CD4-positive, alpha-beta T cell (primary cell): ENCODE data around the gene PRKCQ. TPM values are rescaled to one million over a fixed set of nuclear protein-coding genes. Genes with fewer than 3 reads are reported as not detected.

Experiments
- ATAC-seq: fragments of 200-7000 bp; cut with Tn5 transposase; one replicate; pipeline ENCODE4 v1.10.0; 2022; ENCODE audit warnings: mild to moderate bottlenecking; ENCODE audit not compliant: poor library complexity
- CTCF ChIA-PET: fragments of 350-600 bp; sonication (Branson Sonifier 250); formaldehyde crosslinking; loops from one replicate; lab custom pipeline; 2021; ENCODE audit warnings: antibody characterized with exemption, inconsistent platforms; lab: Charles Lee
- POLR2A ChIA-PET: fragments of 350-600 bp; sonication (Branson Sonifier 250); formaldehyde crosslinking; loops from one replicate; lab custom pipeline; 2021; ENCODE audit warnings: antibody characterized with exemption, inconsistent platforms; lab: Charles Lee
- DNase-seq, 14 experiments: peaks; one replicate each; pipeline ENCODE4 v3.0.0-alpha.2; 2013 to 2020; ENCODE audit warnings: mixed read lengths in 2 of 14
- H3K27ac ChIP-seq, 2 donors: one replicate each; pipeline versions ENCODE4 v1.5.1 to v1.7.0; 2013; ENCODE audit warnings: low read length in 2 of 2, low read depth in 1 of 2, mild to moderate bottlenecking in 1 of 2
- H3K27me3 ChIP-seq, 2 experiments: 1 replicate in 1 of 2; 2 replicates in 1 of 2; pipeline versions ENCODE4 v1.6.1 to v1.7.0; 2013; ENCODE audit warnings: low read length in 2 of 2, control low read depth in 1 of 2, mild to moderate bottlenecking in 1 of 2, moderate library complexity in 1 of 2; ENCODE audit not compliant: insufficient read depth in 2 of 2, control insufficient read depth in 1 of 2
- H3K36me3 ChIP-seq: one replicate; pipeline ENCODE4 v1.6.1; 2013; ENCODE audit warnings: low read length, control low read depth; ENCODE audit not compliant: insufficient read depth
- H3K4me1 ChIP-seq: one replicate; pipeline ENCODE4 v1.6.1; 2013; ENCODE audit warnings: low read length, control low read depth; ENCODE audit not compliant: insufficient read depth
- H3K4me3 ChIP-seq: one replicate; pipeline ENCODE4 v1.5.1; 2013; ENCODE audit warnings: mild to moderate bottlenecking, low read length, moderate library complexity
- H3K9me3 ChIP-seq, 2 experiments: 1 replicate in 1 of 2; 2 replicates in 1 of 2; pipeline versions ENCODE4 v1.6.1 to v1.7.0; 2013; ENCODE audit warnings: low read length in 2 of 2, mild to moderate bottlenecking in 2 of 2, control low read depth in 1 of 2, moderate library complexity in 1 of 2; ENCODE audit not compliant: control insufficient read depth in 1 of 2, insufficient read depth in 1 of 2
- H3K27ac Mint-ChIP-seq: one replicate; pipeline ENCODE4 v1.8.0; 2020; ENCODE audit warnings: mixed read lengths
- H3K27me3 Mint-ChIP-seq: one replicate; pipeline ENCODE4 v1.8.0; 2021; ENCODE audit warnings: mixed read lengths
- H3K36me3 Mint-ChIP-seq: one replicate; pipeline ENCODE4 v1.8.0; 2021; ENCODE audit warnings: low read depth, mixed read lengths
- H3K4me1 Mint-ChIP-seq: one replicate; pipeline ENCODE4 v1.8.0; 2021; ENCODE audit warnings: low read depth, mixed read lengths
- H3K4me3 Mint-ChIP-seq: one replicate; pipeline ENCODE4 v1.8.0; 2020; ENCODE audit warnings: mild to moderate bottlenecking, mixed read lengths
- H3K9me3 Mint-ChIP-seq: one replicate; pipeline ENCODE4 v1.8.0; 2020; ENCODE audit warnings: mixed read lengths
- CTCF ChIP-seq: fragments of 200-600 bp; IDR thresholded peaks from one replicate; pipeline ENCODE4 v1.8.0; 2022; ENCODE audit warnings: antibody characterized with exemption, mild to moderate bottlenecking
- intact Hi-C, 2 experiments: fragments of 100-400 bp; cut with DNase I in 1 of 2; cut with micrococcal nuclease in 1 of 2; formaldehyde crosslinking; loops; one replicate each; pipeline versions ENCODE4 v1.15.1 to v1.9.0; 2023 to 2025; cut with DNase I, micrococcal nuclease
- total RNA-seq, 174 experiments: library from RNA in 2 of 174; stranded (reverse) in 2 of 174; gene quantifications; one replicate each; pipeline ENCODE4 v1.2.3 and lab custom pipeline; 2021 to 2026

The PRKCQ gene
- total RNA-seq, 2 experiments from 2014 or later = 43.4 to 43.9 TPM

- Histone ChIP-seq H3K36me3 (peaks cover 97% of the 10 kb centered on the region), H3K9me3 (no peaks in the 10 kb centered on the region), H3K27ac (no peak overlapping the region), H3K4me1 (peaks cover 38% of the 10 kb centered on the region), H3K27me3 (no peaks in the 10 kb centered on the region), H3K4me3 (no peak overlapping the region)
- intact Hi-C loops = no loop called here
- H3K27ac Mint-ChIP-seq = no peak overlapping the region
- H3K4me3 Mint-ChIP-seq = no peak overlapping the region
- ATAC-seq = no peak
- TF ChIP-seq CTCF = no peak
- H3K27me3 Mint-ChIP-seq = no peaks in the 10 kb centered on the region
- H3K4me1 Mint-ChIP-seq = peaks cover 28% of the 10 kb centered on the region
- ChIA-PET CTCF (interaction anchor here (1.3 to 1.4 kb wide), 2 partner anchors 94 to 192 kb away, joined by 3 read pairs; no protein-coding TSS in a partner anchor), POLR2A (no interaction called here)
- DNase-seq = no peak
- no peaks in the 10 kb centered on the region for H3K9me3 Mint-ChIP-seq
- H3K36me3 Mint-ChIP-seq = peaks cover 99% of the 10 kb centered on the region
Measured at GRCh38 chr10:6486309-6486708, 93.8 kb downstream of the PRKCQ start.

DNA sequence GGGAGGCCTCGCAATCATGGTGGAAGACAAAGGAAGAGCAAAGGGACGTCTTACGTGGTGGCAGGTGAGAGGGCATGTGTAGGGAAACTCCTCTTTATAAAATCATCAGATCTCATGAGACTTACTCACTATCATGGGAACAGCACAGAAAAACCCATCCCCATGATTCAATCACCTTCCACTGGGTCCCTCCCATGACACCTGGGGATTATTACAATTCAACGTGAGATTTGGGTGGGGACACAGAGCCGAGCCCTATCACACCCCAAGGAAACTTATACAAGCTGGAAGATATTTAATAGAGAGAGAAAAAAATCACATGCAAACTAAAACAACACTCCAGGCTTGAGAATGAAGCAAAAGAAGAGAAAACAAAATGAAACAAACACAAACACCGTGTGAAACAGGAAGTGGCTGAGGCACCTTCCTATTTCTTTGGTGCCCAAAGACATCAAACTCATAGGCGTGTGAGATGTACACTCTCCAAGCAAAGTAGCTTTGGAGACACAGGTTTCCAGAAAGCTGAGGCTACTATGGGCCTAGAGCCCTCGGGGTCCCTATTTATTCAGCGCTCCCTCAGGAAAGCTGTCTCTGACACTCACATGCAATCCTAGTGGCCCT, 97.2 kb downstream of the PRKCQ start:
- intact Hi-C loops = no loop called here
- no peaks in the 10 kb centered on the region for H3K9me3 Mint-ChIP-seq
- peaks cover 35% of the 10 kb centered on the region for H3K4me1 Mint-ChIP-seq
- Histone ChIP-seq H3K4me3 (no peak overlapping the region), H3K27me3 (no peaks in the 10 kb centered on the region), H3K27ac (peak overlapping the region in 1 of 2 donors; percentile 2), H3K4me1 (peaks cover 31% of the 10 kb centered on the region), H3K9me3 (no peaks in the 10 kb centered on the region), H3K36me3 (peaks cover 98% of the 10 kb centered on the region)
- no peaks in the 10 kb centered on the region for H3K27me3 Mint-ChIP-seq
- POLR2A ChIA-PET = interaction anchor here (0.7 to 1.7 kb wide), 7 partner anchors 9 to 231 kb away, joined by 3 to 11 read pairs (median 4); no protein-coding TSS in a partner anchor
- ATAC-seq = peak; percentile 56
- CTCF ChIA-PET = interaction anchor here (1.0 kb wide), 1 partner anchor 99 kb away, joined by 3 read pairs; no protein-coding TSS in a partner anchor
- H3K36me3 Mint-ChIP-seq = peaks cover 97% of the 10 kb centered on the region
- H3K4me3 Mint-ChIP-seq = peak overlapping the region; percentile 7
- H3K27ac Mint-ChIP-seq = peak overlapping the region; percentile 66
- TF ChIP-seq CTCF = no peak
- peak in 3 of 14 experiments; percentile 30 to 65 (median 30) for DNase-seq

GRCh38 chr10:6478722-6479121, 101.4 kb downstream of the PRKCQ start:
- CTCF ChIA-PET = no interaction called here
- H3K27me3 Mint-ChIP-seq = no peaks in the 10 kb centered on the region
- peaks cover 87% of the 10 kb centered on the region for H3K36me3 ChIP-seq
- no peak overlapping the region for H3K27ac Mint-ChIP-seq
- H3K4me3 Mint-ChIP-seq = no peak overlapping the region
- H3K4me1 Mint-ChIP-seq = peaks cover 53% of the 10 kb centered on the region
- H3K4me1 ChIP-seq = peaks cover 27% of the 10 kb centered on the region
- ATAC-seq (no peak), DNase-seq (peak in 3 of 14 experiments; percentile 20 to 40 (median 34))
- H3K4me3 ChIP-seq = no peak overlapping the region
- intact Hi-C loops = loop anchor here in 1 of 2 experiments (2.0 to 5.0 kb wide), 3 partner anchors 34 to 124 kb away; no protein-coding TSS in a partner anchor
- no peaks in the 10 kb centered on the region for H3K9me3 Mint-ChIP-seq
- POLR2A ChIA-PET = no interaction called here
- no peaks in the 10 kb centered on the region for H3K9me3 ChIP-seq
- no peak overlapping the region for H3K27ac ChIP-seq
- no peaks in the 10 kb centered on the region for H3K27me3 ChIP-seq
- TF ChIP-seq CTCF = no peak
- peaks cover 88% of the 10 kb centered on the region for H3K36me3 Mint-ChIP-seq
